ENCODE results near the gene TTLL10. TPM values are rescaled to one million over a fixed set of nuclear protein-coding genes. Genes with fewer than 3 reads are reported as not detected.

The TTLL10 gene
- total and polyA plus RNA-seq, 2 of the 8 experiments (the other 6 are each of a cell fraction or from before 2014, with no cell fraction given), result 1.1 to 1.7 TPM

GRCh38 chr1:1179346-1179982 lies 5.8 kb downstream of the TTLL10 start:
- peaks cover 0 to 7% of the 10 kb centered on the region in 2 experiments for H4K20me1 ChIP-seq (replicated peaks in 1 of 2; ENCODE audit: control insufficient read depth in 1 of 2, insufficient read depth in 2 of 2, low read length in 2 of 2)
- H4K91ac ChIP-seq (replicated peaks; ENCODE audit: insufficient read length, low read length), result no peak overlapping the region
- no peak overlapping the region for H2BK5ac ChIP-seq (ENCODE audit: low read depth, low read length)
- no peak overlapping the region for H3K14ac ChIP-seq (ENCODE audit: insufficient read length)
- H3K79me2 ChIP-seq (ENCODE audit: control insufficient read depth in 1 of 2, insufficient read depth in 2 of 2, low read length in 2 of 2), result no peaks in the 10 kb centered on the region
- no peak for TF ChIP-seq EZH2 (IDR thresholded peaks at IDR 0.05; ENCODE audit: low read depth, low read length, severe bottlenecking)
- TF ChIP-seq E2F6 (IDR thresholded peaks at IDR 0.05), result no peak
- no peak for TF ChIP-seq GTF2F1 (IDR thresholded peaks at IDR 0.05; ENCODE audit: borderline replicate concordance, low read depth, low read length)
- no peak for TF ChIP-seq CEBPB (IDR thresholded peaks at IDR 0.05; ENCODE audit: low read depth, low read length)
- TF ChIP-seq YY1 (IDR thresholded peaks at IDR 0.05; ENCODE audit: low read depth, low read length), result no peak
- TF ChIP-seq KDM4A (IDR thresholded peaks at IDR 0.05; ENCODE audit: low read depth, low read length, severe bottlenecking), result no peak
- no peak for TF ChIP-seq CHD1 (IDR thresholded peaks at IDR 0.05; ENCODE audit: low read depth, low read length)
- TF ChIP-seq RAD21 (IDR thresholded peaks at IDR 0.05 in 1 of 2, conservative IDR thresholded peaks at IDR 0.05 in 1 of 2; ENCODE audit: low read depth in 2 of 2, low read length in 2 of 2), result no peak
- no peak for TF ChIP-seq EGR1 (IDR thresholded peaks at IDR 0.05; ENCODE audit: borderline replicate concordance, low read depth, low read length)
- H2BK12ac ChIP-seq (ENCODE audit: low read depth, low read length), result no peak overlapping the region
- no peak overlapping the region for H3K4me2 ChIP-seq (ENCODE audit: insufficient read depth in 1 of 2, low read depth in 2 of 2, low read length in 2 of 2)
- no peak for FAIRE-seq
- no peak overlapping the region for H3K4ac ChIP-seq (replicated peaks; ENCODE audit: insufficient read length, low read depth, low read length)
- CTCF ChIA-PET (ENCODE audit: partially characterized antibody), result interaction anchor here (0.7 to 2.0 kb wide), 4 partner anchors 15 to 117 kb away, joined by 3 to 5 read pairs (median 4); no protein-coding TSS in a partner anchor
- H3K23ac ChIP-seq (ENCODE audit: insufficient read length), result no peak overlapping the region
- peaks cover 0 to 8% (median 6%) of the 10 kb centered on the region in 4 experiments; a peak in 4 of 7 replicates for H3K27me3 ChIP-seq (replicated peaks in 1 of 4; ENCODE audit: control insufficient read depth in 3 of 4, extremely low read depth in 1 of 4, insufficient read depth in 3 of 4, low read length in 3 of 4)
- no peaks in the 10 kb centered on the region for H3K36me3 ChIP-seq (ENCODE audit: control insufficient read depth in 2 of 4, insufficient read depth in 4 of 4, low read length in 3 of 4)
- no peak overlapping the region for H2AFZ ChIP-seq (ENCODE audit: low read length)
- H2BK15ac ChIP-seq (ENCODE audit: low read length), result no peak overlapping the region
- H3K56ac ChIP-seq (replicated peaks; ENCODE audit: insufficient read length, low read depth, low read length), result no peak overlapping the region
- no peak overlapping the region for H3K9ac ChIP-seq (replicated peaks in 1 of 4; ENCODE audit: extremely low read depth in 1 of 4, low read depth in 3 of 4, low read length in 3 of 4)
- no peak overlapping the region for H4K8ac ChIP-seq (ENCODE audit: extremely low read depth, insufficient read depth, low read length)
- H3K79me1 ChIP-seq (ENCODE audit: low read depth, low read length), result no peaks in the 10 kb centered on the region
- POLR2A ChIA-PET (ENCODE audit: partially characterized antibody), result no interaction called here
- no peak overlapping the region; the same call in 1 of the 2 replicates for H3K18ac ChIP-seq (ENCODE audit: extremely low read depth, low read length)
- peaks cover 4 to 11% (median 8%) of the 10 kb centered on the region in 4 experiments for H3K4me1 ChIP-seq (replicated peaks in 1 of 4; ENCODE audit: control insufficient read depth in 3 of 4, insufficient read depth in 4 of 4, low read length in 3 of 4)
- no peak overlapping the region for H2BK120ac ChIP-seq (replicated peaks; ENCODE audit: low read depth, low read length)
- no peak overlapping the region for H3K4me3 ChIP-seq (ENCODE audit: extremely low read depth in 1 of 4, insufficient read depth in 2 of 4, low read depth in 3 of 4, low read length in 4 of 4)
- peaks cover 3% of the 10 kb centered on the region; the same call in 1 of the 2 replicates for H3K23me2 ChIP-seq (ENCODE audit: low read depth, low read length)
- no peak overlapping the region for H4K5ac ChIP-seq (ENCODE audit: insufficient read length, low read depth, low read length)
- H3K9me3 ChIP-seq (ENCODE audit: insufficient read depth in 2 of 2, low read depth in 1 of 2, low read length in 1 of 2), result peaks cover 4 to 5% of the 10 kb centered on the region in 2 experiments; a peak in 1 of 4 replicates
- H2BK20ac ChIP-seq (ENCODE audit: low read length), result no peak overlapping the region
- no peak for DNase-seq (ENCODE audit: low read depth in 1 of 2, low spot score in 2 of 2)
- WGBS, 2 experiments (ENCODE audit: extremely low coverage in 1 of 2, insufficient coverage in 1 of 2, insufficient read length in 1 of 2, insufficient replicate concordance in 2 of 2, low coverage in 1 of 2, low lambda C conversion rate in 2 of 2, missing lambda C conversion rate in 1 of 2), result 90% methylated on average over 20 of the region's 25 CpGs; no CpG with 5 or more reads in 1 of the 2 experiments
- no peak overlapping the region for H3K27ac ChIP-seq (ENCODE audit: low read depth, low read length)
- no peak overlapping the region for H2AK5ac ChIP-seq (ENCODE audit: low read depth, low read length)

All from H1 (cell line).